Uterus (tissue), 4 donors: ENCODE measurements around the gene LNP1. TPM values are rescaled to one million over a fixed set of nuclear protein-coding genes. Genes with fewer than 3 reads are reported as not detected.
"Not testable (repeated sequence)": the region's sequence is repeated elsewhere in the genome, so short reads cannot be mapped to it uniquely, and the experiment has no call there.

Experiments used
- DNase-seq, 2 donors: peaks; one replicate each; pipeline ENCODE4 v3.0.0-alpha.2; 2019 to 2020
- H3K27ac ChIP-seq, 2 donors: fragments of 200-600 bp; sonication (generic); 1 replicate in 1 of 2; 2 replicates in 1 of 2; pipeline ENCODE4 v1.5.1; 2016 to 2018
- H3K27me3 ChIP-seq, 2 donors: fragments of 200-600 bp; sonication (generic); one replicate each; pipeline ENCODE4 v1.5.1; 2018 to 2019; ENCODE audit warnings: control low read depth in 1 of 2
- H3K36me3 ChIP-seq, 2 donors: fragments of 200-600 bp; sonication (generic); one replicate each; pipeline ENCODE4 v1.5.1; 2019; ENCODE audit warnings: control low read depth in 1 of 2
- H3K4me1 ChIP-seq, 2 donors: fragments of 200-600 bp; sonication (generic); one replicate each; pipeline ENCODE4 v1.5.1; 2018 to 2019; ENCODE audit warnings: control low read depth in 1 of 2
- H3K4me3 ChIP-seq, 2 donors: fragments of 200-600 bp; sonication (generic); 1 replicate in 1 of 2; 2 replicates in 1 of 2; pipeline ENCODE4 v1.5.1; 2018 to 2019; ENCODE audit warnings: mild to moderate bottlenecking in 1 of 2
- H3K9me3 ChIP-seq, 2 donors: fragments of 200-600 bp; sonication (generic); one replicate each; pipeline ENCODE4 v1.5.1; 2019; ENCODE audit warnings: control low read depth in 1 of 2
- POLR2A ChIP-seq, 2 donors: fragments of 450-650 bp; IDR thresholded peaks; one replicate each; pipeline ENCODE4 v1.6.1; 2016; ENCODE audit warnings: antibody characterized with exemption in 2 of 2, mild to moderate bottlenecking in 1 of 2, moderate library complexity in 1 of 2
- intact Hi-C: fragments of 100-400 bp; cut with DNase I; formaldehyde crosslinking; loops from one replicate; pipeline ENCODE4 v1.15.1; 2023; ENCODE audit warnings: low total_unique reads
- total RNA-seq, 4 donors: library from RNA; depleted of rRNA in 3 of 4; stranded (reverse); fragments of >200 nt in 3 of 4; gene quantifications; one replicate each; pipeline versions ENCODE4 v1.1.0 to v1.2.4, GENCODE V29; 2014 to 2023
- TF ChIP-seq, protein P1 (sequence below), 4 experiments: fragments of 200-600 bp in 2 of 4; fragments of 450-650 bp in 2 of 4; sonication (generic) in 2 of 4; IDR thresholded peaks; one replicate each; pipeline ENCODE4 v1.5.1; 2016 to 2019; ENCODE audit warnings: antibody characterized with exemption in 4 of 4, mild to moderate bottlenecking in 2 of 4, moderate library complexity in 1 of 4
- donor health status: DM: yes; HTN: yes; CAD: no.

LNP1 gene
- total RNA-seq, 4 donors from 2014 or later, result 1.3 to 12.9 (median 4.4) TPM; not detected in 1

DNA sequence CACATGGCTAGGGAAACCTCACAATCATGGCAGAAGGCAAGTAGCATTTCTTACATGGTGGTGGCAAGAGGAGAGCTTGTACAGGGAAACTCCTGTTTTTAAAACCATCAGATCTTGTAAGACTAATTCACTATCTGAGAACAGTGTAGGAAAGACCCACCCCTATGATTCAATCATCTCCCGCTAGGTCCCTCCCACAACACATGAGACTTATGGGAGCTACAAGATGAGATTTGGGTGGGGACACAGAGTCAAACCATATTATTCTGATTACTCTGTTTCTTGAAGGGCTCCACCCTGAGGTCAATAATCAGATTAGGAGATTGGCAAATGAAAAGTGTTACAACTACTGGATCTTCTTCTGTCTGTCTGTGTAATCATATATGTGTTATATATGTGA lies 69.6 kb downstream of the LNP1 start:
- no peak for TF ChIP-seq POLR2A (IDR thresholded peaks at IDR 0.05)
- TF ChIP-seq, protein P1, sequence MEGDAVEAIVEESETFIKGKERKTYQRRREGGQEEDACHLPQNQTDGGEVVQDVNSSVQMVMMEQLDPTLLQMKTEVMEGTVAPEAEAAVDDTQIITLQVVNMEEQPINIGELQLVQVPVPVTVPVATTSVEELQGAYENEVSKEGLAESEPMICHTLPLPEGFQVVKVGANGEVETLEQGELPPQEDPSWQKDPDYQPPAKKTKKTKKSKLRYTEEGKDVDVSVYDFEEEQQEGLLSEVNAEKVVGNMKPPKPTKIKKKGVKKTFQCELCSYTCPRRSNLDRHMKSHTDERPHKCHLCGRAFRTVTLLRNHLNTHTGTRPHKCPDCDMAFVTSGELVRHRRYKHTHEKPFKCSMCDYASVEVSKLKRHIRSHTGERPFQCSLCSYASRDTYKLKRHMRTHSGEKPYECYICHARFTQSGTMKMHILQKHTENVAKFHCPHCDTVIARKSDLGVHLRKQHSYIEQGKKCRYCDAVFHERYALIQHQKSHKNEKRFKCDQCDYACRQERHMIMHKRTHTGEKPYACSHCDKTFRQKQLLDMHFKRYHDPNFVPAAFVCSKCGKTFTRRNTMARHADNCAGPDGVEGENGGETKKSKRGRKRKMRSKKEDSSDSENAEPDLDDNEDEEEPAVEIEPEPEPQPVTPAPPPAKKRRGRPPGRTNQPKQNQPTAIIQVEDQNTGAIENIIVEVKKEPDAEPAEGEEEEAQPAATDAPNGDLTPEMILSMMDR (IDR thresholded peaks at IDR 0.05), result no peak
- intact Hi-C loops, result no loop called here
- DNase-seq, result no peak
- H3K4me3 ChIP-seq, result no peak overlapping the region
- no peaks in the 10 kb centered on the region for H3K4me1 ChIP-seq
- no peak overlapping the region for H3K27ac ChIP-seq
- H3K9me3 ChIP-seq, result no peaks in the 10 kb centered on the region
- H3K36me3 ChIP-seq, result no peaks in the 10 kb centered on the region
- H3K27me3 ChIP-seq, result no peaks in the 10 kb centered on the region

DNA sequence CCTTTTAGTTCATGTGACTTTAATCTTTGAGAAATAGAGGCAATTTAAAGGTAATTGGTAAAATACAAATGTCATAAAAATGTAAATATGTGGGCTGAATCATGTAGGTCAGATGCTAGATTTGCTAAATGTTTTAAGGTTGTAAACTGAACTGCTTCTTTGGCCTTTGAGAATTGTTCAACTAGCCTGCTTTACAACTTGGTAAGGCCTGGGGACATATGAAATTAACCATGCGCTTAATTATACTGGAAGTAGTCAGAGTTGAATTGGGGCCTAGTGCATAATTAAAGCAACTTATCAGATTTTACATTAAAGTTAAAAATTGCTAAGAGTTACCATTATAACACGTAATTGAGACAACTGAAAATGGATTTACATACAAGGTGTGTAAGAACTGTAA lies 70.1 kb downstream of the LNP1 start:
- intact Hi-C loops, result no loop called here
- TF ChIP-seq POLR2A (IDR thresholded peaks at IDR 0.05), result no peak
- TF ChIP-seq, protein P1 (IDR thresholded peaks at IDR 0.05), result no peak
- no peaks in the 10 kb centered on the region for H3K9me3 ChIP-seq

DNA sequence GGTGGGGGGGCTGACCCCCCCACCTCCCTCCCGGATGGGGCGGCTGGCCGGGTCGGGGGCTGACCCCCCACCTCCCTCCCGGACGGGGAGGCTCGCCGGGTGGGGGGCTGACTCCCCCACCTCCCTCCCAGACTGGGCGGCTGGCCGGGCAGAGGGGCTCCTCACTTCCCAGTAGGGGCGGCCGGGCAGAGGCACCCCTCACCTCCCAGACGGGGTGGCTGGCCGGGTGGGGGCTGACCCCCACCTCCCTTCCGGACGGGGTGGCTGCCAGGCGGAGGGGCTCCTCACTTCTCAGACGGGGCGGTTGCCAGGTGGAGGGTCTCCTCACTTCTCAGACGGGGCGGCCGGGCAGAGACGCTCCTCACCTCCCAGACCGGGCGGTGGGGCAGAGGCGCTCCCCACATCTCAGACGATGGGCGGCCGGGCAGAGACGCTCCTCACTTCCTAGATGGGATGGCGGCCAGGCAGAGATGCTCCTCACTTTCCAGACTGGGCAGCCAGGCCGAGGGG lies 76.6 kb downstream of the LNP1 start:
- H3K27ac ChIP-seq, H3K4me1 ChIP-seq, intact Hi-C loops, H3K36me3 ChIP-seq, H3K4me3 ChIP-seq, DNase-seq, H3K9me3 ChIP-seq, H3K27me3 ChIP-seq: not testable (repeated sequence)

More for the DNA sequence above, 70.1 kb downstream of the LNP1 start:
- Histone ChIP-seq H3K4me3 (no peak overlapping the region), H3K4me1 (no peaks in the 10 kb centered on the region), H3K27me3 (no peaks in the 10 kb centered on the region), H3K27ac (no peak overlapping the region), H3K36me3 (no peaks in the 10 kb centered on the region)
- no peak for DNase-seq

DNA sequence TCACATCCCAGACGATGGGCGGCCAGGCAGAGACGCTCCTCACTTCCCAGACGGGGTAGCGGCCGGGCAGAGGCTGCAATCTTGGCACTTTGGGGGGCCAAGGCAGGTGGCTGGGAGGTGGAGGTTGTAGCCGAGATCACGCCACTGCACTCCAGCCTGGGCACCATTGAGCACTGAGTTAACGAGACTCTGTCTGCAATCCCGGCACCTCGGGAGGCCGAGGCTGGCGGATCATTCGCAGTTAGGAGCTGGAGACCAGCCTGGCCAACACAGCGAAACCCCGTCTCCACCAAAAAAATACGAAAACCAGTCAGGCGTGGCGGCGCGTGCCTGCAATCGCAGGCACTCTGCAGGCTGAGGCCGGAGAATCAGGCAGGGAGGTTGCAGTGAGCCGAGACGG lies 77.2 kb downstream of the LNP1 start:
- DNase-seq, H3K4me1 ChIP-seq, intact Hi-C loops, H3K27ac ChIP-seq, H3K27me3 ChIP-seq, H3K36me3 ChIP-seq, H3K4me3 ChIP-seq, H3K9me3 ChIP-seq: not testable (repeated sequence)

DNA sequence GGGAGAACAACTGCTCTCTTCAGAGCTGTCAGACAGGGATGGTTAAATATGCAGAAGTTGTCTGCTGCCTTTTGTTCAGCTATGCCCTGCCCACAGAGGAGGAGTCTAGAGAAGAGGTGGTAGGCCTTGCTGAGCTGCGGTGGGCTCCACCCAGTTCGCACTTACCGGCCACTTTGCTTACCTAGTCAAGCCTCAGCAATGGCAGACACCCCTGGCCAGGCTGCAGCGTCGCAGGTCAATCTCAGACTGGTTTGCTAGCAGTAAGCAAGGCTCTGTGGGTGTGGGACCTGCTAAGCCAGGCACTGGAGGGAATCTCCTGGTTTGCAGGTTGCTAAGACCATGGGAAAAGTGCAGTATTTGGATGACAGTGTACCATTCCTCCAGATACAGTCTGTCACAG lies 78.7 kb downstream of the LNP1 start:
- Histone ChIP-seq H3K4me1 (no peaks in the 10 kb centered on the region), H3K27me3 (no peaks in the 10 kb centered on the region), H3K36me3 (no peaks in the 10 kb centered on the region), H3K27ac (no peak overlapping the region), H3K9me3 (no peaks in the 10 kb centered on the region), H3K4me3 (no peak overlapping the region)
- intact Hi-C loops, result no loop called here
- no peak for DNase-seq
- TF ChIP-seq, protein P1 (IDR thresholded peaks at IDR 0.05), result no peak
- TF ChIP-seq POLR2A (IDR thresholded peaks at IDR 0.05), result no peak

DNA sequence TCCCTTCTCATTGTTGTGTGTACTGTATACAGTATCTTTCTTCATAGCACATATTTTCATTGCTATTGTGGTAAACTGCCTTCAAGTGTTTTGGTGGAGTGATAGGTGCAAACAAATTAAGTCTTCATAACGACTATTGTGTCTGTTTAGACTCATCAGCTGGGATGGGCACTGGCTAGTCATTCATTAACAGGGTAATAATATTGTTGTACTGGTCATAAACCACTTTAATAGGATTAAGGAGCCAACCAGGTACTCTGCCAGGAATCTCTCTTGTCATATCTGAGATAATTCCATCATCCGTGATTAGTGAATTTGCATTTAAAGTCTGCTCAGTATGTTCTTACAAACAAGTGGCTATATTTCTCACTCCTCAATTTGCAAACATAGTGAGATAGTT lies 80.8 kb downstream of the LNP1 start:
- Histone ChIP-seq H3K4me1 (no peaks in the 10 kb centered on the region), H3K27me3 (no peaks in the 10 kb centered on the region), H3K9me3 (no peaks in the 10 kb centered on the region), H3K36me3 (no peaks in the 10 kb centered on the region), H3K4me3 (no peak overlapping the region), H3K27ac (no peak overlapping the region)
- intact Hi-C loops, result no loop called here
- no peak for TF ChIP-seq POLR2A (IDR thresholded peaks at IDR 0.05)
- TF ChIP-seq, protein P1 (IDR thresholded peaks at IDR 0.05), result no peak
- no peak for DNase-seq
